ENCODE data around the gene ADH6.

ADH6 gene

GRCh38 chr4:99179178-99179577 is 39.9 kb downstream of the ADH6 start:
- Histone ChIP-seq H3K14ac (ENCODE audit: low read length) (no peak overlapping the region), H2BK15ac (ENCODE audit: low read length) (no peak overlapping the region), H2AK5ac (ENCODE audit: low read depth, low read length) (no peak overlapping the region)

GRCh38 chr4:99166544-99166943 is 52.5 kb downstream of the ADH6 start:
- Histone ChIP-seq H4K8ac (ENCODE audit: low read depth, low read length) (no peak overlapping the region), H3K79me1 (ENCODE audit: low read depth, low read length) (no peaks in the 10 kb centered on the region), H4K91ac (ENCODE audit: low read depth, low read length, poor library complexity) (no peak overlapping the region), H2AK5ac (ENCODE audit: low read depth, low read length) (no peak overlapping the region), H3K4me2 (ENCODE audit: insufficient read depth, low read length, poor library complexity, severe bottlenecking) (no peak overlapping the region), H3K27me3 (ENCODE audit: control insufficient read depth in 3 of 3, insufficient read depth in 3 of 3, low read depth in 1 of 3, low read length in 3 of 3) (no peaks in the 10 kb centered on the region), H3K23ac (ENCODE audit: low read depth, low read length, poor library complexity) (no peak overlapping the region), H3K9me3 (replicated peaks in 1 of 2; ENCODE audit: control insufficient read depth in 2 of 2, insufficient read depth in 1 of 2, low read depth in 1 of 2, low read length in 2 of 2) (no peaks in the 10 kb centered on the region), H3K18ac (ENCODE audit: low read length) (no peak overlapping the region), H2AFZ (ENCODE audit: low read length) (no peak overlapping the region), H2BK12ac (ENCODE audit: low read length) (no peak overlapping the region), H3K27ac (replicated peaks; ENCODE audit: low read length) (no peak overlapping the region), H3K36me3 (replicated peaks in 1 of 2; ENCODE audit: control insufficient read depth in 2 of 2, insufficient read depth in 2 of 2, low read length in 2 of 2) (no peaks in the 10 kb centered on the region), H2BK120ac (ENCODE audit: low read depth, low read length) (no peak overlapping the region), H3K9ac (ENCODE audit: low read depth, low read length, poor library complexity) (no peak overlapping the region), H3K4me3 (ENCODE audit: low read length in 2 of 2) (no peak overlapping the region), H3K4me1 (ENCODE audit: control insufficient read depth in 2 of 2, insufficient read depth in 1 of 2, low read depth in 1 of 2, low read length in 2 of 2) (no peaks in the 10 kb centered on the region), H2BK5ac (ENCODE audit: low read length) (no peak overlapping the region), H2BK15ac (ENCODE audit: low read length) (no peak overlapping the region), H3K4ac (ENCODE audit: low read length) (no peak overlapping the region), H3K14ac (ENCODE audit: low read length) (no peak overlapping the region)
- WGBS, 2 donors (ENCODE audit: extremely low coverage in 2 of 2, insufficient read length in 2 of 2, insufficient replicate concordance in 1 of 2), result no CpG with 5 or more reads among the region's 2 CpGs
- DNase-seq (ENCODE audit: low spot score), result no peak

More at GRCh38 chr4:99179178-99179577, 39.9 kb downstream of the ADH6 start:
- Histone ChIP-seq H2AFZ (ENCODE audit: low read length) (no peak overlapping the region), H4K8ac (ENCODE audit: low read depth, low read length) (no peak overlapping the region), H3K4me3 (ENCODE audit: low read length in 2 of 2) (no peak overlapping the region), H3K27ac (replicated peaks; ENCODE audit: low read length) (no peak overlapping the region), H3K36me3 (replicated peaks in 1 of 2; ENCODE audit: control insufficient read depth in 2 of 2, insufficient read depth in 2 of 2, low read length in 2 of 2) (no peaks in the 10 kb centered on the region), H2BK5ac (ENCODE audit: low read length) (no peak overlapping the region), H3K4ac (ENCODE audit: low read length) (no peak overlapping the region), H3K4me2 (ENCODE audit: insufficient read depth, low read length, poor library complexity, severe bottlenecking) (no peak overlapping the region), H2BK12ac (ENCODE audit: low read length) (no peak overlapping the region), H3K9ac (ENCODE audit: low read depth, low read length, poor library complexity) (no peak overlapping the region), H3K4me1 (ENCODE audit: control insufficient read depth in 2 of 2, insufficient read depth in 1 of 2, low read depth in 1 of 2, low read length in 2 of 2) (peaks cover 0 to 2% of the 10 kb centered on the region in 2 donors), H3K23ac (ENCODE audit: low read depth, low read length, poor library complexity) (no peak overlapping the region), H3K18ac (ENCODE audit: low read length) (no peak overlapping the region), H3K27me3 (ENCODE audit: control insufficient read depth in 3 of 3, insufficient read depth in 3 of 3, low read depth in 1 of 3, low read length in 3 of 3) (no peaks in the 10 kb centered on the region), H3K9me3 (replicated peaks in 1 of 2; ENCODE audit: control insufficient read depth in 2 of 2, insufficient read depth in 1 of 2, low read depth in 1 of 2, low read length in 2 of 2) (peaks cover 0 to 8% of the 10 kb centered on the region in 2 donors), H3K79me1 (ENCODE audit: low read depth, low read length) (no peaks in the 10 kb centered on the region), H4K91ac (ENCODE audit: low read depth, low read length, poor library complexity) (no peak overlapping the region), H2BK120ac (ENCODE audit: low read depth, low read length) (no peak overlapping the region)
- no peak for DNase-seq (ENCODE audit: low spot score)
- WGBS, 2 donors (ENCODE audit: extremely low coverage in 2 of 2, insufficient read length in 2 of 2, insufficient replicate concordance in 1 of 2), result no CpG with 5 or more reads among the region's 2 CpGs

- H3K4ac ChIP-seq (ENCODE audit: low read length), result no peak overlapping the region
- no peak overlapping the region for H3K4me3 ChIP-seq (ENCODE audit: low read length in 2 of 2)
- H3K9me3 ChIP-seq (replicated peaks in 1 of 2; ENCODE audit: control insufficient read depth in 2 of 2, insufficient read depth in 1 of 2, low read depth in 1 of 2, low read length in 2 of 2), result no peaks in the 10 kb centered on the region
- no peak overlapping the region for H3K27ac ChIP-seq (replicated peaks; ENCODE audit: low read length)
- no peaks in the 10 kb centered on the region for H3K36me3 ChIP-seq (replicated peaks in 1 of 2; ENCODE audit: control insufficient read depth in 2 of 2, insufficient read depth in 2 of 2, low read length in 2 of 2)
- no peak overlapping the region for H2AFZ ChIP-seq (ENCODE audit: low read length)
- no peak overlapping the region for H2BK120ac ChIP-seq (ENCODE audit: low read depth, low read length)
- H3K14ac ChIP-seq (ENCODE audit: low read length), result no peak overlapping the region
- H2BK15ac ChIP-seq (ENCODE audit: low read length), result no peak overlapping the region
- no peak overlapping the region for H4K91ac ChIP-seq (ENCODE audit: low read depth, low read length, poor library complexity)
- no peak overlapping the region for H3K4me2 ChIP-seq (ENCODE audit: insufficient read depth, low read length, poor library complexity, severe bottlenecking)
- WGBS, 2 donors (ENCODE audit: extremely low coverage in 2 of 2, insufficient read length in 2 of 2, insufficient replicate concordance in 1 of 2), result no CpG with 5 or more reads among the region's 1 CpG
- no peak overlapping the region for H2BK12ac ChIP-seq (ENCODE audit: low read length)
- H3K79me1 ChIP-seq (ENCODE audit: low read depth, low read length), result no peaks in the 10 kb centered on the region
- no peak overlapping the region for H4K8ac ChIP-seq (ENCODE audit: low read depth, low read length)
- H2BK5ac ChIP-seq (ENCODE audit: low read length), result no peak overlapping the region
- no peaks in the 10 kb centered on the region for H3K27me3 ChIP-seq (ENCODE audit: control insufficient read depth in 3 of 3, insufficient read depth in 3 of 3, low read depth in 1 of 3, low read length in 3 of 3)
- H3K23ac ChIP-seq (ENCODE audit: low read depth, low read length, poor library complexity), result no peak overlapping the region
- H3K9ac ChIP-seq (ENCODE audit: low read depth, low read length, poor library complexity), result no peak overlapping the region
- no peak for DNase-seq (ENCODE audit: low spot score)
- H3K4me1 ChIP-seq (ENCODE audit: control insufficient read depth in 2 of 2, insufficient read depth in 1 of 2, low read depth in 1 of 2, low read length in 2 of 2), result no peaks in the 10 kb centered on the region
- no peak overlapping the region for H3K18ac ChIP-seq (ENCODE audit: low read length)
- H2AK5ac ChIP-seq (ENCODE audit: low read depth, low read length), result no peak overlapping the region
Measured at GRCh38 chr4:99165978-99166377, 53.1 kb downstream of the ADH6 start.

- no peak for DNase-seq (ENCODE audit: low spot score)
- Histone ChIP-seq H3K9ac (ENCODE audit: low read depth, low read length, poor library complexity) (no peak overlapping the region), H3K4ac (ENCODE audit: low read length) (no peak overlapping the region), H3K36me3 (replicated peaks in 1 of 2; ENCODE audit: control insufficient read depth in 2 of 2, insufficient read depth in 2 of 2, low read length in 2 of 2) (no peaks in the 10 kb centered on the region), H3K27ac (replicated peaks; ENCODE audit: low read length) (no peak overlapping the region), H3K9me3 (replicated peaks in 1 of 2; ENCODE audit: control insufficient read depth in 2 of 2, insufficient read depth in 1 of 2, low read depth in 1 of 2, low read length in 2 of 2) (no peaks in the 10 kb centered on the region), H2AFZ (ENCODE audit: low read length) (no peak overlapping the region), H3K14ac (ENCODE audit: low read length) (no peak overlapping the region), H2AK5ac (ENCODE audit: low read depth, low read length) (no peak overlapping the region), H3K23ac (ENCODE audit: low read depth, low read length, poor library complexity) (no peak overlapping the region), H2BK120ac (ENCODE audit: low read depth, low read length) (no peak overlapping the region), H3K4me1 (ENCODE audit: control insufficient read depth in 2 of 2, insufficient read depth in 1 of 2, low read depth in 1 of 2, low read length in 2 of 2) (no peaks in the 10 kb centered on the region), H3K18ac (ENCODE audit: low read length) (no peak overlapping the region), H3K4me3 (ENCODE audit: low read length in 2 of 2) (no peak overlapping the region), H2BK5ac (ENCODE audit: low read length) (no peak overlapping the region), H3K79me1 (ENCODE audit: low read depth, low read length) (no peaks in the 10 kb centered on the region), H4K8ac (ENCODE audit: low read depth, low read length) (no peak overlapping the region), H4K91ac (ENCODE audit: low read depth, low read length, poor library complexity) (no peak overlapping the region), H2BK12ac (ENCODE audit: low read length) (no peak overlapping the region), H2BK15ac (ENCODE audit: low read length) (no peak overlapping the region), H3K27me3 (ENCODE audit: control insufficient read depth in 3 of 3, insufficient read depth in 3 of 3, low read depth in 1 of 3, low read length in 3 of 3) (no peaks in the 10 kb centered on the region), H3K4me2 (ENCODE audit: insufficient read depth, low read length, poor library complexity, severe bottlenecking) (no peak overlapping the region)
- WGBS, 2 donors (ENCODE audit: extremely low coverage in 2 of 2, insufficient read length in 2 of 2, insufficient replicate concordance in 1 of 2), result no CpG with 5 or more reads among the region's 3 CpGs
Measured at GRCh38 chr4:99161373-99162099, 57.5 kb downstream of the ADH6 start.
